Stimulated activated naive B cell treated with anti-CD40 and anti-IgM and Interleukin-4, amounts not matched to agents 10 μg/mL and 1 μg/mL and 100 μg/mL, for 72 hours (primary cell): ENCODE measurements around the gene KRT86.

Source experiments
- ATAC-seq, 2 donors: fragments of 150-1000 bp; cut with Tn5 transposase; replicated peaks; 2 replicates each; pipeline ENCODE4 v1.10.0; 2021; ENCODE audit warnings: moderate library complexity in 1 of 2
- DNase-seq: peaks from one replicate; pipeline ENCODE4 v3.0.0; 2021
- H3K27ac Mint-ChIP-seq: one replicate; pipeline ENCODE4 v1.8.0; 2022; ENCODE audit warnings: mild to moderate bottlenecking, mixed read lengths
- H3K27me3 Mint-ChIP-seq, 2 donors: one replicate each; pipeline ENCODE4 v1.8.0; 2022; ENCODE audit warnings: mixed read lengths in 2 of 2
- H3K36me3 Mint-ChIP-seq, 2 donors: one replicate each; pipeline ENCODE4 v1.8.0; 2022; ENCODE audit warnings: mixed read lengths in 2 of 2, mild to moderate bottlenecking in 1 of 2
- H3K4me1 Mint-ChIP-seq, 2 donors: one replicate each; pipeline ENCODE4 v1.8.0; 2022; ENCODE audit warnings: mixed read lengths in 2 of 2, mild to moderate bottlenecking in 1 of 2
- H3K4me3 Mint-ChIP-seq, 2 donors: one replicate each; pipeline ENCODE4 v1.8.0; 2022; ENCODE audit warnings: mild to moderate bottlenecking in 2 of 2, mixed read lengths in 2 of 2, moderate library complexity in 1 of 2
- H3K9me3 Mint-ChIP-seq, 2 donors: one replicate each; pipeline ENCODE4 v1.8.0; 2022; ENCODE audit warnings: mixed read lengths in 2 of 2, mild to moderate bottlenecking in 1 of 2

KRT86 gene

DNA sequence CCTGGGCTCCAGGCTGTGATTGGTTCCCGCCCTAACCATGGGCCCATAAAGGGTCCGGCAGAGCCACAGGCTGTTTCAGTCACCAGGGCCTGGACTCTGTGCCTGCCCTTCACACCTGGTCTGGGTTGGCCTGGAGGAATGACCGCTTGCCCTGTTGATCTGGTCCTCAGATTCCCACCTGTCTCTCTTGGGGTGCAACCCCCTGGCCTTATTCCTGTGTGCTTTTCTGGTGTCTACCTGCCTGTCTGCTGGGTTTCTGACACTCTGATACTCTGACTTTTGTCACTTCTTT is 49.7 kb downstream of the KRT86 start:
- Mint-ChIP-seq H3K36me3 (no peaks in the 10 kb centered on the region), H3K4me1 (peaks cover 2 to 11% of the 10 kb centered on the region in 2 donors), H3K9me3 (no peaks in the 10 kb centered on the region), H3K4me3 (no peak overlapping the region), H3K27me3 (peaks cover 47 to 58% of the 10 kb centered on the region in 2 donors), H3K27ac (no peak overlapping the region)
- ATAC-seq (no peak), DNase-seq (no peak)

DNA sequence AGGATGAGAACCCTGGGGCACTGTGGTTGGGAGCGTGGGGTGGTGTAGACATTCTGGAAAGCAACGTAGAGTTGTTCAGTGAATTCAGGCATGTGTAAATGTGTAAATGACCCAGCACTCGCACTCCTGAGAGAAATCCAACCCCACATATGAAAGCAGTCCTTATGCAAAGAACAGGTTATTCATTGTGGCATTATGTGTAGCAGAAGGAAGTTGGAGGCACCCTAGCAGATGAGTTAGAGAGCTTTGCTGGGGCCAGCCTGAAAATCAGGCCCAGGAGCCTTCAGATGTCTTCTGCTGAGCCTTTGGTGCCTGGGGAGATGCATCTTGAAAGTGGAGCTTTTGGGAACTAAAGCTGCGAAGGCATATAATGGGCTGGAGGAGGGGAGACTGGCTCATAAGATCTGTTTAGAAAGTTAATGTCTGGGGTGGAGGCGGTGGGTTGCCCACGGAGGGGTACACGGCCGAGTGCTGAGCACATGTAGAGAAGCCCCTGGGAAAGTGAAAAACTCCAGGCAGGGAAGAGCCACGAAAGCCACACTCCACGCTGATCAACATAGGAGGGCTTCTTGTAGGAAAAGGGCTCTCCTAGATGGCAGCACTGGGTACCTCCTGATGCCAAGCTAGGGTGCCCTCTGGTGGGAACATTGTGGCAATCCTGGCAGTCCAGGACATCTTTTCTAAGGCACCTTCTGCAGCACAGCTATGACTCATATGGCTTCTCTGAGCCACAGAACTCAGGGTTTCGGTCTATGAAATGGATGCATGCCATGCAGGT is 52.8 kb downstream of the KRT86 start:
- ATAC-seq (peak; percentile 93 to 98), DNase-seq (peak; percentile 76)
- Mint-ChIP-seq H3K27ac (no peak overlapping the region), H3K27me3 (peaks cover 39 to 40% of the 10 kb centered on the region in 2 donors), H3K4me3 (no peak overlapping the region), H3K4me1 (peaks cover 2 to 11% of the 10 kb centered on the region in 2 donors), H3K36me3 (no peaks in the 10 kb centered on the region), H3K9me3 (no peaks in the 10 kb centered on the region)

DNA sequence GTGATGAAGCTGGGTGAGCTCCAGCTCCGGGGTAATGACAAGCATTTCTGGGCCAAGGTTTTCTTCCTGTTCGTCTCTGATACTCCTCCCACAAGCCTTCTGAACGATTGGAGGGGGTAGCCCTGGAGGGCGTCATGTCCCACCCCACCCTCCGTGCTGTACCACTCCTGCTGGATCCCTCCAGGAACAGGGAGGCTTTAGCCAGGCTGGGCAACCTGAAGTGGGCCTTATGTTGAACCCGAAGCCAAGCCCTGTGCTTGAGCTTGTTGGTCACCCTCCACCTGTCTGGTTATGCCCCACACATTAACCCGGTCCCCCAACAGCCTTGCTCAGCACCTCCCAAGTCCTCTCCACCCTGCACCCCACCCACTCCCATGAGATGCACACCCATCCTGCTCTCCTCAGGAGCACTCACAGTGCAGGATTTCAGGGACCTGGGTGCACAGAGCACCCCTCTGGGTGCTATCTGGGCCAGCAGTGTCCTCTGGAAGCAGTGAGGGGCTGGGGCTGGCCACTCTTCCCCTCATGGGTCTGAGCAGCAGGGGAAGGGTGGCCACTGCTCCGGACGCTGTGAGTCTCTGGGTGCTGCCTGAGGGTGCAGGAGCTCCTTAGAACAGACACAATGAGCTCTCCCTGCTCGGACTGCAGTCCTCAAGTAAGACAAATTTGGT is 53.5 kb downstream of the KRT86 start:
- ATAC-seq (no peak), DNase-seq (no peak)
- Mint-ChIP-seq H3K4me1 (peaks cover 2 to 11% of the 10 kb centered on the region in 2 donors), H3K4me3 (no peak overlapping the region), H3K36me3 (no peaks in the 10 kb centered on the region), H3K9me3 (no peaks in the 10 kb centered on the region), H3K27ac (no peak overlapping the region), H3K27me3 (peaks cover 32 to 35% of the 10 kb centered on the region in 2 donors)

DNA sequence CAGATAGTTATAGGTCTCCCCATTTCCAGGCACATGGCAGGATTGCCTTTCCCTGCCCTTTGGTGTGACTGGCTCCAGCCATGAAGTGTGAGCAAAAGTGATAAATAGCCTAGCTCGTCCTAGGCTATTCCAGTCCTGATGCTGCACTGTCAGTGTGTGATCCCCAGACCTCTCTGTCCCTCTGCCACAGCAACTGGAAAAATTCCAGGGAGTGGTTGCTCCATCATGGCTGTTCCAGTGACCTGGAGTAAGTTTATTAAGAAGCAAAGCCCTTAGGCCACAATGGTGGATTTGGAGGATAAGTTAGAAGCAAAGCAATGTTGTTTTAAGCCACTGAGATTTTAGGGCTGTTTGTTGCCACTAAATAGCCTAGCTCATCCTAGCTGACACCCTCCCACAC is 56.6 kb downstream of the KRT86 start:
- H3K4me3 Mint-ChIP-seq, result no peak overlapping the region
- ATAC-seq, result no peak
- no peaks in the 10 kb centered on the region for H3K36me3 Mint-ChIP-seq
- peaks cover 8 to 23% of the 10 kb centered on the region in 2 donors for H3K27me3 Mint-ChIP-seq
- H3K27ac Mint-ChIP-seq, result no peak overlapping the region
- H3K4me1 Mint-ChIP-seq, result peaks cover 2 to 11% of the 10 kb centered on the region in 2 donors
- no peaks in the 10 kb centered on the region for H3K9me3 Mint-ChIP-seq
- no peak for DNase-seq

DNA sequence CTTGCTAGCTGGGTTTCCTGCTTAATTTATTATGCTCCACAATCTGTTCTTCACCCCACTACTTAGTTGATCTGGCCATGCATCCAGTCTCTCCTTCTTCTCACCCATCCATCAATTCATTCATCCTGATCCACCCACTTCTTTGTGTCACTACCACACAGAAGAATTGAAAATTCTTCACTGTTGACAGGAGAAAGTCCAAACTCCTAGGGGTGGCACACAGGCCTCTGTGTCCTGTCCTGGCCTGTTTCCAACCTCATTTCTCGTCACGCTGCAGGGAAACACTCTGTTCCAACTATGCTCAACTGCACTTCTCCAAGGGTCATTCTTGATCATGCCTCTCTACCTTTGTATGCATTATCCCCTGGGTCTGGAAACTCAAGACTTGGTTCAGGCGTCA is 57.4 kb downstream of the KRT86 start:
- Mint-ChIP-seq H3K27me3 (peaks cover 8 to 21% of the 10 kb centered on the region in 2 donors), H3K4me3 (no peak overlapping the region), H3K36me3 (peaks cover 0 to 3% of the 10 kb centered on the region in 2 donors), H3K4me1 (peaks cover 5 to 14% of the 10 kb centered on the region in 2 donors), H3K27ac (no peak overlapping the region), H3K9me3 (peaks cover 4 to 5% of the 10 kb centered on the region in 2 donors)
- ATAC-seq, result no peak
- DNase-seq, result no peak

DNA sequence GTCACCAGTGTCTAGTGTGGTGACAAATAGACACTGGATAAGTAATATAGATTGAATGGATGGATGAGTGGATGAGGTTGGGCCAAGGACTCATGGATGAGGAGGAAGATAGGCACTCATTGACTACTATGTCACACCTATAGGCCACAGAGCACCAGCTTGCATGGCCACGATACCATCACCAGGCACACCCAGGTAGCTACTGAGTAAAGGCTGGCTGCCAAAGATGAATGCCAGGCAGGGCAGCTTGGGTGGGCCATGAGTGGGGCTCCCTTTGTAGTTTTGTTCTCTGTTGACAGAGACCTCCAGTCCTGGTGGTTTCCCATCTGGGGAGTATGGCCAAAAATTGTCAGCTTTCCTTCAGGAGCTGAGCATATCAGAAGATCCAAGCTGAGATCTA is 57.9 kb downstream of the KRT86 start:
- Mint-ChIP-seq H3K9me3 (peaks cover 4 to 5% of the 10 kb centered on the region in 2 donors), H3K27me3 (peaks cover 8 to 16% of the 10 kb centered on the region in 2 donors)
- ATAC-seq, result no peak

DNA sequence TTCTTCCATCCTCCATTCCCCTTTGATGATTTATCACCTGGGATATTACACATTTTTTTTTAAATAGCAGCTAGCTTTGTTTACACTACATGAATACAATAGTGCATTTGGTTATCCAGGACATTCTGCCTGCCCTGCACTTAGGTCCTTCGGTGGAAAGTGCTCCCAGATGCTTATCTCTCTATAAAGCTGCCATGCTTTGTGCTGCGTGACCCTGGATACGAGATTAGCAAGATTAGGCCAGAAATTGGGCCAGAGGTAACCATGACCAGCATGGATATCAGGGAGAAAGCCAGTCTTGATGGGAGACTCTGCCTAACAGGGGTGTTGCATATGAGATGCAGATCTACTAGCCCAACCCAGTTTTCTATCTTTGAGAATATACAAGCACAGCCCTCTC is 58.9 kb downstream of the KRT86 start:
- ATAC-seq, result no peak
- Mint-ChIP-seq H3K36me3 (peaks cover 0 to 4% of the 10 kb centered on the region in 2 donors), H3K4me1 (peaks cover 3 to 5% of the 10 kb centered on the region in 2 donors), H3K27me3 (peaks cover 8 to 12% of the 10 kb centered on the region in 2 donors), H3K4me3 (no peak overlapping the region), H3K9me3 (peaks cover 5 to 6% of the 10 kb centered on the region in 2 donors), H3K27ac (no peak overlapping the region)
- DNase-seq, result no peak

More for the DNA sequence above, 57.9 kb downstream of the KRT86 start:
- no peak overlapping the region for H3K4me3 Mint-ChIP-seq
- no peak overlapping the region for H3K27ac Mint-ChIP-seq
- H3K36me3 Mint-ChIP-seq, result peaks cover 0 to 4% of the 10 kb centered on the region in 2 donors
- DNase-seq, result no peak
- peaks cover 5 to 11% of the 10 kb centered on the region in 2 donors for H3K4me1 Mint-ChIP-seq

DNA sequence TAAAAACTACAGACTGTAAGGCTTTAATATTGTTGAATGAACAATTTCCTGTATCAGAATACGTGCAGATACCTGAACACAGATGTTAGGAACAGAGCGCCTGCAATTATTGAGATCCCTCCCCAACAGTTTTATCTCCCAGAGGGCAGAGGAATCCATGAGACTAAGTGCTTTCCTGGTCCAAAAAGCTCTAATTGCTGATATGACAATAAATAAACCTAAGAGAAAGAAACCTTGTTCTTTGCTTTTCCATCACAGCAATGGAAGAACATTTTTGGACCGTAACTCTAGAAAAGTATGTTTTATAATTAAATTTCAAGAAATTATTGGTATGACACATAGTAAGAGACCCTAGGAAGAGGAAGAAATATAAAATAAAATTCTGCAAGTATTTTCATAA is 59.7 kb downstream of the KRT86 start:
- peaks cover 3 to 5% of the 10 kb centered on the region in 2 donors for H3K4me1 Mint-ChIP-seq
- DNase-seq, result no peak
- no peak overlapping the region for H3K27ac Mint-ChIP-seq
- H3K36me3 Mint-ChIP-seq, result peaks cover 0 to 4% of the 10 kb centered on the region in 2 donors
- no peak overlapping the region for H3K4me3 Mint-ChIP-seq
- H3K27me3 Mint-ChIP-seq, result peaks cover 12% of the 10 kb centered on the region in 2 donors
- no peak for ATAC-seq
- H3K9me3 Mint-ChIP-seq, result peaks cover 5 to 6% of the 10 kb centered on the region in 2 donors

DNA sequence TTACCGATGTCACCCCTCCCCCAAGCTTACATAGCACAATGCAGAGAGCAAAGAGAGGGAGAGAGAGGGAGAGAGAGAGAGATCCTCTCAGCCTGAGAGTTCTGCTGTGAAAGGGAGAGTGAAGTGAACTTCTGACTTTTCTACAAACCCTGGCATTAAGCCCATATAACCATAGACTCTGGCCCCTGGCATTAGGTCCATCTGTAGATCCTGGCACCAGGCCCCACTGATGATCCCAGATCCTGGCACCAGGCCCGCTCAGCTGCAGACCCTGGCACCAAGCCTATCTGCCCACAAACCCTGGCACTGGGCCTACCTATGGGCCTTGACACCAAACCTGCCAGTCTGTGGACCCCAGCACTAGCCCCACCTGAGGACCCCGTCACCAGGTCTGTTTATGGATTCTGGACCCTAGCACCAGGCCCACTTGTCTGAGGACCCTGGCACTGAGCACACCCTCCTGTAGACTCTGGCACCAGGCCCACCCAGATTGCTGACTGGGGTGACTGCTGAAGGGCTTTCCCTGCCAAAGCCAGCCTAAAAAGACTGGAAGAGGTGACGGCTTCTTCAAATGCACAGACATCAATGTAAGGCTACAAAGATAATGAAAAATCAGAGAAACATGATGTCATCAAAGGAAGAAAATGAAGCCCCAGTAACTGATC is 61.3 kb downstream of the KRT86 start:
- peaks cover 0 to 4% of the 10 kb centered on the region in 2 donors for H3K36me3 Mint-ChIP-seq
- peaks cover 3 to 5% of the 10 kb centered on the region in 2 donors for H3K4me1 Mint-ChIP-seq
- DNase-seq (no peak), ATAC-seq (no peak)
- peaks cover 5 to 6% of the 10 kb centered on the region in 2 donors for H3K9me3 Mint-ChIP-seq
- H3K27ac Mint-ChIP-seq, result no peak overlapping the region
- H3K4me3 Mint-ChIP-seq, result no peak overlapping the region
- peaks cover 12% of the 10 kb centered on the region in 2 donors for H3K27me3 Mint-ChIP-seq

DNA sequence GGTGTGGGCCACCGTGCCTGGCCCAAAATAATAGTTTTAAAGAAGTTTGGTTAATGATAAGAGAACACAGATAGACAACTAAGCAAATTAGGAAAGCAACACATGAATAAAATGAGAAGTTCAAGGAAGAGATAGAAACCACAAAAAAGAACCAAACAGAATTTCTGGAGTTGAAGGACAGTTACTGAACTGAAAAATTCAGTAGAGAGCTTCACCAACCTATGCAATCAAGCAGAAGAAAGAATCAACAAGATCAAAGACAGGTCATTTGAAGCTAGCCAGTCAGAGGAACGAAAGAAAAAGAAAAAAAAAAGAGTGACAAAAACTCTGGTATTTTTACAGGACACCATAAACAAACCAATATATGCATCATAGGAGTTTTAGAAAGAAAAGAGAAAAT is 62.2 kb downstream of the KRT86 start:
- Mint-ChIP-seq H3K27ac (no peak overlapping the region), H3K27me3 (peaks cover 9 to 12% of the 10 kb centered on the region in 2 donors), H3K36me3 (peaks cover 0 to 4% of the 10 kb centered on the region in 2 donors), H3K4me3 (no peak overlapping the region), H3K9me3 (peaks cover 5 to 6% of the 10 kb centered on the region in 2 donors), H3K4me1 (peaks cover 3 to 5% of the 10 kb centered on the region in 2 donors)
- ATAC-seq, result no peak
- no peak for DNase-seq

DNA sequence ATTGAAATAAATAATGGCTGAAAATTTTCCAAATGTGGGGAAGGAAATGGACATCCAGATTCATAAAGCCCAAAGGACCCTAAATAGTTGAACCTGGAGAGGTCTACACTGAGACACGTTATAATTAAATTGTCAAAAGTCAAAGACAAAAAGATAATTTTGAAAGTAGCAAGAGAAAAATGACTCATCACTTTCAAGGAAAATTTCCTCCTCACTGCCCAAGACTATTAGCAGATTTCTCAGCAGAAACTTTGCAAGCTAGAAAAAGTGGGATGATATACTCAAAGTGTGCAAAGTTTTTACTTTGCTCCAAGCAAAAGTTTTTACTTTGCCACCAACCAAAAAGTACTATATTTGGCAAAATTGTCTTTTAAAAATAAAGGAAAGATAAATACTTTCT is 62.6 kb downstream of the KRT86 start:
- Mint-ChIP-seq H3K9me3 (peaks cover 5 to 6% of the 10 kb centered on the region in 2 donors), H3K36me3 (peaks cover 0 to 4% of the 10 kb centered on the region in 2 donors), H3K27ac (no peak overlapping the region), H3K4me3 (no peak overlapping the region), H3K4me1 (peaks cover 3 to 5% of the 10 kb centered on the region in 2 donors), H3K27me3 (peaks cover 5 to 9% of the 10 kb centered on the region in 2 donors)
- DNase-seq (no peak), ATAC-seq (no peak)

DNA sequence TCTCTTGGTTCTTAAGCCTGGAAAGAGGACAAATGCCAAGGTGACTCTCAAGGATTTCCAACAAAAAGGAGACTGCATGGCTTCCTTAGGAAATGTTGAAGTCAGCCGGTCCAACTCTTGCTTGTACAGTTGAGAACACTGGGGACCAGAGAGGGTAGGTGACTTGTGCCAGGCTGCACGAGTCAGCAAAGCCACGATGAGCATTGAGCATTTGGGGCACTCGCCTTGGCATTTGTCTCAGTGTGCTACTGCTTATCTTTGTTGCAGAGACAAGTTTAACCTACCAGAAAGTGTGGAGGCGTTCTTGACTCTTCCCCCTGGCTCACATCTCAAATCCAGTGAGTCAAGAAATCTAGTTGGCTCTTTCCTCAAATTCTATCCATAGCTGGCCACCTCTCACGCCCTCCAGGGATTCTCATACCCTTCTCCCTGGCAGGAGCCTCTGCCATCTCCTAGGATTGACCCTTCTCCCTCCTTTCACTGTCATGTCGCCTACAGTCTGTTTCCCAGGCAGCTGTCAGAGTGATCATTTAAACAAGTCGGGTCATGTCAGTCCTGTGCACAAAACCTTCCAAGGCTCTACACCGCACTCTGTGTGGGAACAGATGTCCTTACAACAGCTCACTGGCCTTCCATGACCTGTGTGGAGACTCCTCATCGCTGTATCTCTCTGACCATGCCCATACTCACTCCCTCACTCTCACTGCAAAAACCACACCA is 64.0 kb downstream of the KRT86 start:
- peaks cover 0 to 4% of the 10 kb centered on the region in 2 donors for H3K36me3 Mint-ChIP-seq
- H3K27me3 Mint-ChIP-seq, result peaks cover 7 to 9% of the 10 kb centered on the region in 2 donors
- DNase-seq (no peak), ATAC-seq (no peak)
- peaks cover 3 to 5% of the 10 kb centered on the region in 2 donors for H3K4me1 Mint-ChIP-seq
- no peak overlapping the region for H3K4me3 Mint-ChIP-seq
- H3K27ac Mint-ChIP-seq, result no peak overlapping the region
- peaks cover 5 to 6% of the 10 kb centered on the region in 2 donors for H3K9me3 Mint-ChIP-seq

DNA sequence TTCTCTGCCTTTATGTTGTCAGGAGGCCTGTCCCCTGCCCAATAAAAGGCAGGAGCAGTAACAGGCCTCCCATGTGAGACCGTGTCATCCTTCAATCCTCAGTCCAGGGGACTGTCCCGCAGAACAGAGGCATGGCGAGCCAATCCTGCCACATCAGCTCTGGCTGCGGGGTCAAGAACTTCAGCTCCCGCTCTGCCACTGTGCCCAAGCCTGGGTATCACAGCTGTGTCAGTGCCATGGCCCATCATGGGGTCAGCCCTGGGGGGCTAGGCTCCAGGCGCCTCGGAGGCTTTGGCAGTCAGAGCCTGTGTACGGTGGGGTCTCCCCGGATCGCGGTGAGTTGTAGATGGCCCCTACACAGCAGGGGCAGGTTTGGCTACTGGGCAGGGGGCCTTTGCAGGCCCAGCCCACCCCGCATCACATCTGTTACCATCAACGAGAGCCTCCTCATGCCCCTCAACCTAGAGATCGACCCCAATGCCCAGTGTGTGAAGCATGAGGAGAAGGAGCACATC is 66.7 kb downstream of the KRT86 start:
- Mint-ChIP-seq H3K9me3 (peaks cover 5 to 6% of the 10 kb centered on the region in 2 donors), H3K4me3 (no peak overlapping the region), H3K27ac (no peak overlapping the region), H3K27me3 (peaks cover 3 to 14% of the 10 kb centered on the region in 2 donors), H3K4me1 (peaks cover 3 to 5% of the 10 kb centered on the region in 2 donors), H3K36me3 (peaks cover 0 to 4% of the 10 kb centered on the region in 2 donors)
- no peak for DNase-seq
- ATAC-seq, result no peak
